K562 (cell line): ENCODE data around the gene PLPPR2. TPM values are rescaled to one million over a fixed set of nuclear protein-coding genes. Genes with fewer than 3 reads are reported as not detected.

Experiments used
- DDX20 ChIP-seq: fragments of 450-650 bp; IDR thresholded peaks from 2 replicates; pipeline ENCODE4 v1.6.1; 2016; ENCODE audit warnings: missing genetic modification characterization, low read depth, mild to moderate bottlenecking, missing compliant biosample characterization, moderate library complexity
- E2F6 ChIP-seq, 2 experiments: IDR thresholded peaks; 2 replicates each; pipeline ENCODE4 v1.6.1; 2011; ENCODE audit warnings: borderline replicate concordance in 1 of 2, control low read depth in 1 of 2, low read depth in 1 of 2, low read length in 1 of 2, mild to moderate bottlenecking in 1 of 2, mixed read lengths in 1 of 2, moderate library complexity in 1 of 2; ENCODE audit not compliant: insufficient read depth in 1 of 2, insufficient read length in 1 of 2, poor library complexity in 1 of 2, severe bottlenecking in 1 of 2; ENCODE audit errors: extremely low read depth in 1 of 2
- FOXJ2 ChIP-seq: fragments of 200-800 bp; sonication (Bioruptor generic); IDR thresholded peaks from 2 replicates; pipeline ENCODE4 v1.6.1; 2016; ENCODE audit warnings: missing genetic modification characterization, missing compliant biosample characterization
- GABPB2 ChIP-seq: fragments of 250-450 bp; sonication (Bioruptor Pico); conservative IDR thresholded peaks from 2 replicates; pipeline ENCODE4 v1.5.1; 2021; ENCODE audit warnings: mild to moderate bottlenecking
- MIER1 ChIP-seq: fragments of 450-650 bp; IDR thresholded peaks from 2 replicates; pipeline ENCODE4 v1.6.1; 2016; ENCODE audit warnings: antibody characterized with exemption, mild to moderate bottlenecking, low read depth
- NCOA6 ChIP-seq: fragments of 450-650 bp; IDR thresholded peaks from 2 replicates; pipeline ENCODE4 v1.6.1; 2017; ENCODE audit warnings: mild to moderate bottlenecking
- NEUROD1 ChIP-seq: fragments of 150-350 bp; IDR thresholded peaks from 2 replicates; pipeline ENCODE4 v1.6.1; 2014; ENCODE audit warnings: borderline replicate concordance, low read length, low read depth; ENCODE audit not compliant: partially characterized antibody
- PML ChIP-seq: IDR thresholded peaks from 2 replicates; pipeline ENCODE4 v1.6.1; 2012; ENCODE audit warnings: low read length, inconsistent platforms
- RBM14 ChIP-seq: fragments of 200-400 bp; formaldehyde crosslinking; IDR thresholded peaks from 2 replicates; pipeline ENCODE4 v1.6.1; 2018; ENCODE audit warnings: low read depth, mild to moderate bottlenecking, low read length, moderate library complexity, borderline replicate concordance; ENCODE audit not compliant: insufficient read depth
- RHOXF2B ChIP-seq: fragments of 250-450 bp; sonication (Bioruptor Pico); conservative IDR thresholded peaks from 2 replicates; pipeline ENCODE4 v1.5.1; 2021
- RNF219 ChIP-seq: fragments of 250-450 bp; sonication (Bioruptor Pico); IDR thresholded peaks from 2 replicates; pipeline ENCODE4 v1.5.0; 2022; ENCODE audit warnings: mild to moderate bottlenecking
- SAFB ChIP-seq: fragments of 200-400 bp; formaldehyde crosslinking; IDR thresholded peaks from 2 replicates; pipeline ENCODE4 v1.6.1; 2017; ENCODE audit warnings: low read depth, low read length, borderline replicate concordance
- SRSF3 ChIP-seq: fragments of 200-400 bp; formaldehyde crosslinking; IDR thresholded peaks from 2 replicates; pipeline ENCODE4 v1.6.1; 2016; ENCODE audit warnings: mild to moderate bottlenecking, low read length, moderate library complexity; ENCODE audit not compliant: insufficient read depth
- YY1 ChIP-seq, 3 experiments: IDR thresholded peaks; 2 replicates each; pipeline ENCODE4 v1.6.1; 2011; ENCODE audit warnings: low read length in 2 of 3, mild to moderate bottlenecking in 2 of 3, moderate library complexity in 2 of 3, borderline replicate concordance in 1 of 3, control low read depth in 1 of 3, low read depth in 1 of 3; ENCODE audit not compliant: insufficient read depth in 3 of 3, insufficient replicate concordance in 2 of 3, control insufficient read depth in 1 of 3, insufficient read length in 1 of 3; ENCODE audit errors: extremely low read depth in 1 of 3
- ZBTB43 ChIP-seq: sonication (generic); formaldehyde crosslinking; IDR thresholded peaks from 2 replicates; pipeline ENCODE4 v1.8.0; 2023; ENCODE audit warnings: mild to moderate bottlenecking, missing genetic modification reagents
- ZNF175 ChIP-seq: fragments of 200-800 bp; sonication (Bioruptor generic); IDR thresholded peaks from 2 replicates; pipeline ENCODE4 v1.6.1; 2016; ENCODE audit warnings: low read depth, mild to moderate bottlenecking, missing genetic modification characterization, missing compliant biosample characterization
- ZNF263 ChIP-seq: sonication (generic); formaldehyde crosslinking; IDR thresholded peaks from 2 replicates; pipeline ENCODE4 v1.8.0; 2022; ENCODE audit warnings: mild to moderate bottlenecking, missing genetic modification reagents, borderline replicate concordance
- ZNF408 ChIP-seq: fragments of 250-450 bp; sonication (Bioruptor Pico); IDR thresholded peaks from 2 replicates; pipeline ENCODE4 v1.4.0; 2020; ENCODE audit warnings: low read depth, mild to moderate bottlenecking, moderate library complexity
- ZNF584 ChIP-seq: fragments of 200-800 bp; sonication (Bioruptor generic); IDR thresholded peaks from 2 replicates; pipeline ENCODE4 v1.6.1; 2016; ENCODE audit warnings: low read depth, mild to moderate bottlenecking, missing genetic modification characterization, missing compliant biosample characterization
- polyA plus RNA-seq, 8 experiments: library from polyadenylated mRNA; depleted of rRNA in 4 of 8; stranded (reverse) in 5 of 8; unstranded in 3 of 8; fragments of >200 nt; fragmentation: Nextera tagmentation in 2 of 8; fragmentation: Illumina TruSeq in 1 of 8; extraction: Ambion mirVana in 2 of 8; extraction: Trizol in 1 of 8; gene quantifications; 2 replicates each; pipeline versions ENCODE4 v1.2.1 to v1.2.3, GENCODE V29; 2011 to 2014; ENCODE audit warnings: inconsistent platforms in 1 of 8, missing spikeins in 1 of 8
- total RNA-seq, 7 experiments: library from RNA; depleted of rRNA in 6 of 7; stranded (reverse); fragments of >200 nt in 6 of 7; fragmentation: Illumina TruSeq in 2 of 7; extraction: Trizol in 2 of 7; gene quantifications; 2 replicates each; pipeline versions ENCODE4 v1.2.1 to v1.2.3, GENCODE V29; 2011 to 2021; ENCODE audit warnings: low replicate concordance in 1 of 7

Gene PLPPR2
- total and polyA plus RNA-seq, 9 of the 15 experiments (the other 6 are each of a cell fraction or from before 2014, with no cell fraction given): 0.49 to 15.9 (median 3.4) TPM

GRCh38 chr19:11355160-11356073 lies at the start of gene PLPPR2 (continued):
- TF ChIP-seq ZNF408 (CRISPR knock-in tag) (no peak), ZBTB43 (CRISPR knock-in tag) (no peak), ZNF175 (no peak), NEUROD1 (no peak), SRSF3 (no peak), RHOXF2B (CRISPR knock-in tag) (no peak), SAFB (no peak), ZNF584 (CRISPR knock-in tag) (no peak), NCOA6 (no peak), MIER1 (peak; percentile 71; the same call in 1 of the 2 replicates), GABPB2 (no peak), PML (no peak), ZNF263 (CRISPR knock-in tag) (no peak), DDX20 (no peak), E2F6 (IDR thresholded peaks at IDR 0.05; ENCODE audit: borderline replicate concordance in 1 of 2, extremely low read depth in 1 of 2, insufficient read depth in 1 of 2, insufficient read length in 1 of 2, low read depth in 1 of 2, low read length in 1 of 2, poor library complexity in 1 of 2, severe bottlenecking in 1 of 2) (peak in 1 of 2 experiments; percentile 72), RNF219 (no peak), RBM14 (no peak), YY1 (IDR thresholded peaks at IDR 0.05; ENCODE audit: borderline replicate concordance in 1 of 3, control insufficient read depth in 1 of 3, extremely low read depth in 1 of 3, insufficient read depth in 3 of 3, insufficient read length in 1 of 3, insufficient replicate concordance in 2 of 3, low read depth in 1 of 3, low read length in 2 of 3) (no peak), FOXJ2 (tag) (no peak)
